MM.1S (cell line): ENCODE measurements around the gene ANKMY1.

Experiments
- CTCF ChIP-seq: fragments of 300-600 bp; sonication (generic); IDR thresholded peaks from 2 replicates; pipeline ENCODE4 v1.5.1; 2016; ENCODE audit warnings: antibody characterized with exemption, low read length, mixed read lengths
- EZH2 ChIP-seq: fragments of 300-600 bp; sonication (generic); optimal IDR thresholded peaks from 2 replicates; pipeline ENCODE3; 2017; ENCODE audit warnings: low read depth, mild to moderate bottlenecking, antibody characterized with exemption, low read length, mixed read lengths

DNA sequence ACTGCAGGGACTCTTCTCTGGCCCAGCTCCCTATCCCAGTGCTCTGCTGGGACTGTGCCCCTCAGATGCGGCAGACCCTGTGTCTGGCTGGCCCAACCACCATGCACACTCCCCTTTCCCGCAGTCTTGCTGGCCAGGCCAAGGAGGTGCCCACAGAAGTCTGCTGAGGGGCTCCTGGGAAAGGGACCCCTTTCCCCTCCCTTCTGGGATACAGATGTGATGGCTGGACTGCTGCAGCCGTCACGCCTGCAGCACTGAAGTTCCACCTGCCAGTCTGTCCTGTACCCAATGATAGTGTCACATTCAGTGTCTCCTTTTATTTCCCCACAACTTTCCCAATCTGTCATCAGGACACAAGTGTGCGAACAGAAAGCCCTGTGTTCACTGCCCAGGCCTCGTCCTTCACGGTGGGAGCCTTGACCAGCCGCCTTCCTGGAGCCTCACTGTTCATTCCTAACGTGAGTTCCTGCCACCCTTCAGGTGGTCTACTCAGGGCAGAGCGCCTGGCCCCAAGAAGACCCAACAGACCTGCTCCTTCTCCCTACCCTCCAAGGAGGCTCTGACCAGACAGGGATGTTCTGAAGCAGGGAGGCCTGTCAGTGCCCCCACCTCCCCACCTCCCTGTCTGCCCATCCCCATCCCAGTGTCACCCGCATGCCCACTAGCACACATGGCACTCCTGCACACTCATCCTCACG lies 47.1 kb downstream of the ANKMY1 start:
- TF ChIP-seq CTCF (no peak), EZH2 (no peak)
